Stimulated activated naive CD8-positive, alpha-beta T cell treated with anti-CD3 and anti-CD28 coated beads, Interleukin-15, Interleukin-2, amounts not matched to agents 100 ng/mL and 50 ng/mL, for 24 hours (primary cell): Measurements from ENCODE around the gene BAZ1B.
A peak's percentile ranks its signal among the peaks of the same experiment; 100 is the strongest.
"Not testable (repeated sequence)": the region's sequence is repeated elsewhere in the genome, so short reads cannot be mapped to it uniquely, and the experiment has no call there.

Experiments
- H3K27ac Mint-ChIP-seq: one replicate; pipeline ENCODE4 v1.8.0; 2021; ENCODE audit warnings: mild to moderate bottlenecking, mixed read lengths
- H3K27me3 Mint-ChIP-seq: one replicate; pipeline ENCODE4 v1.8.0; 2021; ENCODE audit warnings: mixed read lengths
- H3K36me3 Mint-ChIP-seq: one replicate; pipeline ENCODE4 v1.8.0; 2021; ENCODE audit warnings: low read depth, mixed read lengths
- H3K4me1 Mint-ChIP-seq: one replicate; pipeline ENCODE4 v1.8.0; 2021; ENCODE audit warnings: low read depth, mixed read lengths
- H3K4me3 Mint-ChIP-seq: one replicate; pipeline ENCODE4 v1.8.0; 2021; ENCODE audit warnings: mild to moderate bottlenecking, mixed read lengths
- H3K9me3 Mint-ChIP-seq: one replicate; pipeline ENCODE4 v1.8.0; 2021; ENCODE audit warnings: mixed read lengths

Gene BAZ1B

GRCh38 chr7:73521636-73522104 is 423 bp downstream of the BAZ1B start:
- Mint-ChIP-seq H3K9me3 (no peaks in the 10 kb centered on the region), H3K4me3 (peak overlapping the region; percentile 92), H3K36me3 (peaks cover 43% of the 10 kb centered on the region)

GRCh38 chr7:73520673-73521635 is 1.1 kb downstream of the BAZ1B start:
- Mint-ChIP-seq H3K27ac (peak overlapping the region; percentile 97), H3K4me3 (peak overlapping the region; percentile 96), H3K9me3 (no peaks in the 10 kb centered on the region), H3K4me1 (peaks cover 71% of the 10 kb centered on the region), H3K27me3 (no peaks in the 10 kb centered on the region), H3K36me3 (peaks cover 43% of the 10 kb centered on the region)

More at GRCh38 chr7:73521636-73522104, 423 bp downstream of the BAZ1B start:
- Mint-ChIP-seq H3K27me3 (no peaks in the 10 kb centered on the region), H3K4me1 (peaks cover 75% of the 10 kb centered on the region), H3K27ac (no peak overlapping the region)

GRCh38 chr7:73519867-73520672 is 2.0 kb downstream of the BAZ1B start:
- no peaks in the 10 kb centered on the region for H3K27me3 Mint-ChIP-seq
- peak overlapping the region; percentile 97 for H3K27ac Mint-ChIP-seq
- H3K9me3 Mint-ChIP-seq = no peaks in the 10 kb centered on the region
- H3K4me3 Mint-ChIP-seq = peak overlapping the region; percentile 96
- peaks cover 44% of the 10 kb centered on the region for H3K36me3 Mint-ChIP-seq
- peaks cover 64% of the 10 kb centered on the region for H3K4me1 Mint-ChIP-seq

- Mint-ChIP-seq H3K4me3 (peak overlapping the region; percentile 96), H3K27me3 (no peaks in the 10 kb centered on the region)
These were observed 3.6 kb downstream of the BAZ1B start for GRCh38 chr7:73518470-73518869.

GRCh38 chr7:73517241-73517995 is 4.7 kb downstream of the BAZ1B start:
- Mint-ChIP-seq H3K4me3 (peak overlapping the region; percentile 24), H3K27ac (peak overlapping the region; percentile 65), H3K36me3 (peaks cover 68% of the 10 kb centered on the region)

More at GRCh38 chr7:73518470-73518869, 3.6 kb downstream of the BAZ1B start:
- no peaks in the 10 kb centered on the region for H3K9me3 Mint-ChIP-seq
- peaks cover 66% of the 10 kb centered on the region for H3K4me1 Mint-ChIP-seq
- peaks cover 57% of the 10 kb centered on the region for H3K36me3 Mint-ChIP-seq
- peak overlapping the region; percentile 64 for H3K27ac Mint-ChIP-seq

GRCh38 chr7:73515178-73515577 is 6.9 kb downstream of the BAZ1B start:
- H3K27ac Mint-ChIP-seq = peak overlapping the region; percentile 12
- peaks cover 70% of the 10 kb centered on the region for H3K36me3 Mint-ChIP-seq
- no peaks in the 10 kb centered on the region for H3K27me3 Mint-ChIP-seq
- no peak overlapping the region for H3K4me3 Mint-ChIP-seq
- peaks cover 55% of the 10 kb centered on the region for H3K4me1 Mint-ChIP-seq
- no peaks in the 10 kb centered on the region for H3K9me3 Mint-ChIP-seq

More at GRCh38 chr7:73517241-73517995, 4.7 kb downstream of the BAZ1B start:
- no peaks in the 10 kb centered on the region for H3K27me3 Mint-ChIP-seq
- peaks cover 63% of the 10 kb centered on the region for H3K4me1 Mint-ChIP-seq
- H3K9me3 Mint-ChIP-seq = no peaks in the 10 kb centered on the region

- Mint-ChIP-seq H3K36me3 (peaks cover 61% of the 10 kb centered on the region), H3K9me3 (no peaks in the 10 kb centered on the region), H3K4me1 (peaks cover 28% of the 10 kb centered on the region), H3K27me3 (no peaks in the 10 kb centered on the region), H3K4me3 (no peak overlapping the region), H3K27ac (no peak overlapping the region)
These were observed 9.9 kb downstream of the BAZ1B start for GRCh38 chr7:73512018-73512780.

GRCh38 chr7:73509463-73509862 is 12.6 kb downstream of the BAZ1B start:
- H3K9me3 Mint-ChIP-seq = no peaks in the 10 kb centered on the region
- H3K4me3 Mint-ChIP-seq = no peak overlapping the region
- peaks cover 68% of the 10 kb centered on the region for H3K36me3 Mint-ChIP-seq
- no peak overlapping the region for H3K27ac Mint-ChIP-seq
- H3K27me3 Mint-ChIP-seq = no peaks in the 10 kb centered on the region
- H3K4me1 Mint-ChIP-seq = peaks cover 15% of the 10 kb centered on the region

GRCh38 chr7:73507556-73507955 is 14.5 kb downstream of the BAZ1B start:
- H3K4me1 Mint-ChIP-seq = peaks cover 3% of the 10 kb centered on the region
- H3K4me3 Mint-ChIP-seq = no peak overlapping the region
- peaks cover 68% of the 10 kb centered on the region for H3K36me3 Mint-ChIP-seq
- no peaks in the 10 kb centered on the region for H3K27me3 Mint-ChIP-seq
- H3K27ac Mint-ChIP-seq = no peak overlapping the region
- H3K9me3 Mint-ChIP-seq = no peaks in the 10 kb centered on the region

GRCh38 chr7:73504920-73505319 is 17.2 kb downstream of the BAZ1B start:
- H3K4me3 Mint-ChIP-seq = no peak overlapping the region
- no peaks in the 10 kb centered on the region for H3K27me3 Mint-ChIP-seq
- H3K36me3 Mint-ChIP-seq = peaks cover 63% of the 10 kb centered on the region
- H3K4me1 Mint-ChIP-seq = peaks cover 4% of the 10 kb centered on the region
- H3K9me3 Mint-ChIP-seq = no peaks in the 10 kb centered on the region
- no peak overlapping the region for H3K27ac Mint-ChIP-seq

GRCh38 chr7:73504017-73504416 is 18.1 kb downstream of the BAZ1B start:
- H3K27ac Mint-ChIP-seq = no peak overlapping the region
- H3K4me1 Mint-ChIP-seq = peaks cover 4% of the 10 kb centered on the region
- H3K36me3 Mint-ChIP-seq = peaks cover 68% of the 10 kb centered on the region
- H3K4me3 Mint-ChIP-seq = no peak overlapping the region
- H3K9me3 Mint-ChIP-seq = no peaks in the 10 kb centered on the region
- H3K27me3 Mint-ChIP-seq = no peaks in the 10 kb centered on the region

- H3K27ac Mint-ChIP-seq = no peak overlapping the region
- H3K27me3 Mint-ChIP-seq = no peaks in the 10 kb centered on the region
- no peak overlapping the region for H3K4me3 Mint-ChIP-seq
- H3K36me3 Mint-ChIP-seq = peaks cover 70% of the 10 kb centered on the region
- no peaks in the 10 kb centered on the region for H3K9me3 Mint-ChIP-seq
- peaks cover 4% of the 10 kb centered on the region for H3K4me1 Mint-ChIP-seq
These were observed 18.9 kb downstream of the BAZ1B start for GRCh38 chr7:73503229-73503628.

GRCh38 chr7:73496626-73497025 is 25.5 kb downstream of the BAZ1B start:
- Mint-ChIP-seq H3K4me3 (no peak overlapping the region), H3K27me3 (no peaks in the 10 kb centered on the region), H3K27ac (no peak overlapping the region), H3K4me1 (peaks cover 4% of the 10 kb centered on the region), H3K36me3 (peaks cover 84% of the 10 kb centered on the region), H3K9me3 (no peaks in the 10 kb centered on the region)

GRCh38 chr7:73495507-73495906 is 26.6 kb downstream of the BAZ1B start:
- H3K27me3 Mint-ChIP-seq, H3K27ac Mint-ChIP-seq, H3K4me1 Mint-ChIP-seq, H3K9me3 Mint-ChIP-seq, H3K4me3 Mint-ChIP-seq: not testable (repeated sequence)
- H3K36me3 Mint-ChIP-seq = peaks cover 79% of the 10 kb centered on the region
